ENCODE data around the gene VN1R4.

DNA sequence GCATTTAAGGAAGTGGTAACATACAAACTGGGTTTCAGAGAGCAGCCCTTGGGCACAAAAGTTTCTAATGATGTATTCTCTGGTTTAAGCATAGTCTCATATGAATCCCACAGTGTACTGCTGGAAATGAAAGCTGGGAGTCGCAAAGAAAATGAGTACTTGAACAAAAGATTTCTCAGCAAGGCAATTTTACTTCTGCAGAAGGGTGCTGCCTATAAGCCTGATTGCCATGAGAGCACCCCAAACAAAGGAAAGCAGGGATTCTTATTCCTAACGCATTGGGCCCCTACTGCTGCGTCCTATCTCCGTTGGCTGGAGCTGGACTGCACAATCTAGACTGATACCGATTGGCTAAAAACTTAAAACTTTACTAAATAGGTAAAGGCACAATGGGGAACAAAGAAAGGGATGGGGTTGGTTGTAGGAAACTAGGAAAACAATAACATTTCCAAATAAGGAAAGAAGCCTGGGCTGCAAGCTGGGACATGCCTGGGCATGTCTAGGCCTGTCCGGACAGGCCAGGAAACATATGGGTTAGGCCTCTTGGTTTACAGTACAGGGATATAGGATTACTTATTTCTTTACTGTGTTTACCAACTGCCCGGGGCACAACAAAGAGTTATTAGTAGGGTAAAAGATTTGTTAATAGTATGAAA lies 27.4 kb upstream of the VN1R4 start:
- TF ChIP-seq CTCF (conservative IDR thresholded peaks at IDR 0.05; ENCODE audit: low read length) (no peak), EZH2phosphoT487 (IDR thresholded peaks at IDR 0.05; ENCODE audit: borderline replicate concordance) (no peak)
